Glutamatergic neuron (in vitro differentiated cells): ENCODE results near the gene UBE2E1. TPM values are rescaled to one million over a fixed set of nuclear protein-coding genes. Genes with fewer than 3 reads are reported as not detected.
"Not testable (repeated sequence)": the region's sequence is repeated elsewhere in the genome, so short reads cannot be mapped to it uniquely, and the experiment has no call there.

Experiments used
- DNase-seq: peaks from one replicate; pipeline ENCODE4 v3.0.0; 2022
- H3K27ac Mint-ChIP-seq: one replicate; pipeline ENCODE4 v1.8.0; 2020; ENCODE audit warnings: mild to moderate bottlenecking, mixed read lengths, inconsistent platforms; ENCODE audit not compliant: unreplicated experiment
- H3K27me3 Mint-ChIP-seq: one replicate; pipeline ENCODE4 v1.8.0; 2020; ENCODE audit warnings: mild to moderate bottlenecking, moderate library complexity, mixed read lengths, inconsistent platforms; ENCODE audit not compliant: unreplicated experiment
- H3K36me3 Mint-ChIP-seq: one replicate; pipeline ENCODE4 v1.8.0; 2020; ENCODE audit warnings: mild to moderate bottlenecking, mixed read lengths, inconsistent platforms; ENCODE audit not compliant: unreplicated experiment
- H3K4me1 Mint-ChIP-seq: one replicate; pipeline ENCODE4 v1.8.0; 2020; ENCODE audit warnings: mild to moderate bottlenecking, low read depth, mixed read lengths, inconsistent platforms; ENCODE audit not compliant: unreplicated experiment
- H3K4me3 Mint-ChIP-seq: one replicate; pipeline ENCODE4 v1.8.0; 2020; ENCODE audit warnings: mild to moderate bottlenecking, mixed read lengths, inconsistent platforms; ENCODE audit not compliant: unreplicated experiment
- H3K9me3 Mint-ChIP-seq: one replicate; pipeline ENCODE4 v1.8.0; 2020; ENCODE audit warnings: mild to moderate bottlenecking, moderate library complexity, mixed read lengths, inconsistent platforms; ENCODE audit not compliant: unreplicated experiment
- CTCF ChIP-seq: fragments of 200-600 bp; sonication (generic); IDR thresholded peaks from one replicate; pipeline ENCODE4 v1.5.0; 2021; ENCODE audit not compliant: partially characterized antibody, unreplicated experiment
- total RNA-seq: library from RNA; stranded (reverse); fragmentation: NEBNext Ultra II Directional; extraction: Animal tissue kit (Norgen Biotek cat#: 25700); gene quantifications from one replicate; pipeline ENCODE4 v1.2.1, GENCODE V29; 2021; ENCODE audit not compliant: unreplicated experiment

Gene UBE2E1
- total RNA-seq, 1 donor from 2014 or later, result 74.2 TPM

- Mint-ChIP-seq H3K4me3 (no peak overlapping the region), H3K4me1 (peaks cover 28% of the 10 kb centered on the region), H3K27ac (no peak overlapping the region), H3K9me3 (peaks cover 8% of the 10 kb centered on the region), H3K27me3 (peaks cover 2% of the 10 kb centered on the region), H3K36me3 (no peaks in the 10 kb centered on the region)
- TF ChIP-seq CTCF, result no peak
- DNase-seq, result no peak
Observed at GRCh38 chr3:23864931-23865330, 59.2 kb downstream of the UBE2E1 start.

GRCh38 chr3:23865595-23866396, 60.0 kb downstream of the UBE2E1 start:
- H3K36me3 Mint-ChIP-seq, result no peaks in the 10 kb centered on the region
- peak overlapping the region; percentile 52 for H3K27ac Mint-ChIP-seq
- no peak overlapping the region for H3K4me3 Mint-ChIP-seq
- TF ChIP-seq CTCF, result no peak
- H3K9me3 Mint-ChIP-seq, result peaks cover 8% of the 10 kb centered on the region
- peaks cover 30% of the 10 kb centered on the region for H3K4me1 Mint-ChIP-seq
- DNase-seq, result no peak
- H3K27me3 Mint-ChIP-seq, result peaks cover 2% of the 10 kb centered on the region

- Mint-ChIP-seq H3K9me3 (peaks cover 3% of the 10 kb centered on the region), H3K36me3 (no peaks in the 10 kb centered on the region), H3K4me3 (no peak overlapping the region), H3K27me3 (peaks cover 2% of the 10 kb centered on the region), H3K27ac (no peak overlapping the region), H3K4me1 (peaks cover 22% of the 10 kb centered on the region)
- TF ChIP-seq CTCF, result no peak
- DNase-seq, result no peak
Observed at GRCh38 chr3:23867400-23867799, 61.6 kb downstream of the UBE2E1 start.

GRCh38 chr3:23867838-23868237, 62.1 kb downstream of the UBE2E1 start:
- peaks cover 3% of the 10 kb centered on the region for H3K9me3 Mint-ChIP-seq
- peaks cover 22% of the 10 kb centered on the region for H3K4me1 Mint-ChIP-seq
- no peak for DNase-seq
- H3K4me3 Mint-ChIP-seq, result no peak overlapping the region
- no peak for TF ChIP-seq CTCF
- peaks cover 2% of the 10 kb centered on the region for H3K27me3 Mint-ChIP-seq
- H3K27ac Mint-ChIP-seq, result no peak overlapping the region
- H3K36me3 Mint-ChIP-seq, result no peaks in the 10 kb centered on the region

- Mint-ChIP-seq H3K27ac (peak overlapping the region; percentile 50), H3K4me1 (peaks cover 16% of the 10 kb centered on the region), H3K4me3 (no peak overlapping the region), H3K27me3 (no peaks in the 10 kb centered on the region), H3K36me3 (no peaks in the 10 kb centered on the region), H3K9me3 (peaks cover 3% of the 10 kb centered on the region)
- no peak for TF ChIP-seq CTCF
- DNase-seq, result no peak
Observed at GRCh38 chr3:23869977-23870662, 64.4 kb downstream of the UBE2E1 start.

GRCh38 chr3:23870663-23871043, 64.9 kb downstream of the UBE2E1 start:
- not testable (repeated sequence) for H3K36me3 Mint-ChIP-seq, DNase-seq, H3K27me3 Mint-ChIP-seq, H3K9me3 Mint-ChIP-seq, H3K27ac Mint-ChIP-seq, H3K4me3 Mint-ChIP-seq
- peaks cover 12% of the 10 kb centered on the region for H3K4me1 Mint-ChIP-seq

GRCh38 chr3:23871361-23871760, 65.6 kb downstream of the UBE2E1 start:
- not testable (repeated sequence) for DNase-seq, H3K27ac Mint-ChIP-seq, H3K4me1 Mint-ChIP-seq, H3K36me3 Mint-ChIP-seq, H3K27me3 Mint-ChIP-seq, H3K4me3 Mint-ChIP-seq, H3K9me3 Mint-ChIP-seq
